HepG2 (cell line): ENCODE results near the gene DHX8. TPM values are rescaled to one million over a fixed set of nuclear protein-coding genes. Genes with fewer than 3 reads are reported as not detected.

ENCODE experiments used
- BRCA1 ChIP-seq: sonication (generic); formaldehyde crosslinking; IDR thresholded peaks from 2 replicates; pipeline ENCODE4 v1.4.0; 2020; ENCODE audit warnings: missing genetic modification reagents
- DR1 ChIP-seq: sonication (generic); formaldehyde crosslinking; IDR thresholded peaks from 2 replicates; pipeline ENCODE4 v1.8.0; 2021; ENCODE audit warnings: mild to moderate bottlenecking, missing genetic modification reagents, inconsistent platforms
- ELF1 ChIP-seq: sonication (generic); formaldehyde crosslinking; IDR thresholded peaks from 2 replicates; pipeline ENCODE4 v1.4.0; 2020; ENCODE audit warnings: missing genetic modification reagents
- FOXK1 ChIP-seq: sonication (generic); formaldehyde crosslinking; IDR thresholded peaks from 2 replicates; pipeline ENCODE4 v1.4.0; 2020; ENCODE audit warnings: low read depth, missing genetic modification reagents, borderline replicate concordance
- GABPA ChIP-seq, 2 experiments: IDR thresholded peaks; 2 replicates each; pipeline ENCODE4 v1.6.1; 2011 to 2016; ENCODE audit warnings: low read depth in 2 of 2, low read length in 1 of 2, missing biosample characterization in 1 of 2, missing genetic modification characterization in 1 of 2
- GATAD1 ChIP-seq: IDR thresholded peaks from 2 replicates; pipeline ENCODE4 v1.6.1; 2016; ENCODE audit warnings: missing genetic modification reagents, missing compliant biosample characterization
- MAFF ChIP-seq: IDR thresholded peaks from 2 replicates; pipeline ENCODE4 v1.6.1; 2011; ENCODE audit warnings: low read depth, low read length, improper control_type of control experiment
- NFYB ChIP-seq: sonication (generic); formaldehyde crosslinking; IDR thresholded peaks from 2 replicates; pipeline ENCODE4 v1.4.0; 2020; ENCODE audit warnings: missing genetic modification reagents
- NFYC ChIP-seq: IDR thresholded peaks from 2 replicates; pipeline ENCODE4 v1.6.1; 2016; ENCODE audit warnings: missing genetic modification reagents, missing compliant biosample characterization
- ONECUT2 ChIP-seq: sonication (generic); formaldehyde crosslinking; IDR thresholded peaks from 2 replicates; pipeline ENCODE4 v1.4.0; 2020; ENCODE audit warnings: missing genetic modification reagents
- POGZ ChIP-seq: sonication (generic); formaldehyde crosslinking; IDR thresholded peaks from 2 replicates; pipeline ENCODE4 v1.4.0; 2020; ENCODE audit warnings: mild to moderate bottlenecking, missing genetic modification reagents
- SAP130 ChIP-seq: IDR thresholded peaks from 2 replicates; pipeline ENCODE4 v1.6.1; 2016; ENCODE audit warnings: low read depth
- SMAD1 ChIP-seq: sonication (generic); formaldehyde crosslinking; IDR thresholded peaks from 2 replicates; pipeline ENCODE4 v1.4.0; 2020; ENCODE audit warnings: missing genetic modification reagents, low read depth, mild to moderate bottlenecking, borderline replicate concordance
- U2AF1 ChIP-seq: fragments of 200-400 bp; formaldehyde crosslinking; optimal IDR thresholded peaks from 2 replicates; pipeline ENCODE3; 2017; ENCODE audit warnings: mild to moderate bottlenecking, low read depth, low read length
- ZBTB7B ChIP-seq: sonication (generic); formaldehyde crosslinking; IDR thresholded peaks from 2 replicates; pipeline ENCODE4 v1.4.0; 2020; ENCODE audit warnings: missing genetic modification reagents
- ZFP1 ChIP-seq: IDR thresholded peaks from 2 replicates; pipeline ENCODE4 v1.6.1; 2016
- ZNF317 ChIP-seq: sonication (generic); formaldehyde crosslinking; IDR thresholded peaks from 2 replicates; pipeline ENCODE4 v1.5.0; 2020; ENCODE audit warnings: mild to moderate bottlenecking, missing genetic modification reagents
- ZNF816 ChIP-seq: sonication (generic); formaldehyde crosslinking; IDR thresholded peaks from 2 replicates; pipeline ENCODE4 v1.8.0; 2022; ENCODE audit warnings: missing genetic modification reagents, mild to moderate bottlenecking, borderline replicate concordance
- ZSCAN9 ChIP-seq: IDR thresholded peaks from 2 replicates; pipeline ENCODE4 v1.6.1; 2016; ENCODE audit warnings: borderline replicate concordance
- polyA plus RNA-seq, 8 experiments: library from polyadenylated mRNA; depleted of rRNA in 3 of 8; stranded (reverse) in 7 of 8; unstranded in 1 of 8; fragments of >200 nt; fragmentation: Illumina TruSeq in 4 of 8; extraction: Trizol in 4 of 8; gene quantifications; 2 replicates each; pipeline versions ENCODE4 v1.2.1 to v1.2.3, GENCODE V29; 2011 to 2016; ENCODE audit warnings: low read depth in 4 of 8, missing spikeins in 1 of 8, mixed read lengths in 1 of 8; ENCODE audit not compliant: insufficient read depth in 1 of 8
- total RNA-seq, 5 experiments: library from RNA; depleted of rRNA; stranded (reverse); fragments of >200 nt; fragmentation: Illumina TruSeq; extraction: Trizol; gene quantifications; 2 replicates each; pipeline ENCODE4 v1.2.3, GENCODE V29; 2016; ENCODE audit warnings: low read depth in 1 of 5
- TF ChIP-seq, protein P1 (sequence below): sonication (generic); formaldehyde crosslinking; IDR thresholded peaks from 2 replicates; pipeline ENCODE4 v1.5.0; 2020; ENCODE audit warnings: mild to moderate bottlenecking, missing genetic modification reagents
- TF ChIP-seq, protein P2 (sequence below): sonication (generic); formaldehyde crosslinking; IDR thresholded peaks from 2 replicates; pipeline ENCODE4 v1.5.0; 2020; ENCODE audit warnings: missing genetic modification reagents, mild to moderate bottlenecking, borderline replicate concordance
- TF ChIP-seq, protein P3 (sequence below): IDR thresholded peaks from 2 replicates; pipeline ENCODE4 v1.6.1; 2016
- TF ChIP-seq, protein P4 (sequence below): sonication (generic); formaldehyde crosslinking; IDR thresholded peaks from 2 replicates; pipeline ENCODE4 v1.4.0; 2020; ENCODE audit warnings: mild to moderate bottlenecking, missing genetic modification reagents
- TF ChIP-seq, protein P5 (sequence below): IDR thresholded peaks from 2 replicates; pipeline ENCODE4 v1.6.1; 2016; ENCODE audit warnings: mild to moderate bottlenecking, missing biosample characterization, missing genetic modification reagents

The DHX8 gene
- total and polyA plus RNA-seq, 2 of the 13 experiments (the other 11 are each of a cell fraction or from before 2014, with no cell fraction given), result 24.8 to 48.9 TPM

DNA sequence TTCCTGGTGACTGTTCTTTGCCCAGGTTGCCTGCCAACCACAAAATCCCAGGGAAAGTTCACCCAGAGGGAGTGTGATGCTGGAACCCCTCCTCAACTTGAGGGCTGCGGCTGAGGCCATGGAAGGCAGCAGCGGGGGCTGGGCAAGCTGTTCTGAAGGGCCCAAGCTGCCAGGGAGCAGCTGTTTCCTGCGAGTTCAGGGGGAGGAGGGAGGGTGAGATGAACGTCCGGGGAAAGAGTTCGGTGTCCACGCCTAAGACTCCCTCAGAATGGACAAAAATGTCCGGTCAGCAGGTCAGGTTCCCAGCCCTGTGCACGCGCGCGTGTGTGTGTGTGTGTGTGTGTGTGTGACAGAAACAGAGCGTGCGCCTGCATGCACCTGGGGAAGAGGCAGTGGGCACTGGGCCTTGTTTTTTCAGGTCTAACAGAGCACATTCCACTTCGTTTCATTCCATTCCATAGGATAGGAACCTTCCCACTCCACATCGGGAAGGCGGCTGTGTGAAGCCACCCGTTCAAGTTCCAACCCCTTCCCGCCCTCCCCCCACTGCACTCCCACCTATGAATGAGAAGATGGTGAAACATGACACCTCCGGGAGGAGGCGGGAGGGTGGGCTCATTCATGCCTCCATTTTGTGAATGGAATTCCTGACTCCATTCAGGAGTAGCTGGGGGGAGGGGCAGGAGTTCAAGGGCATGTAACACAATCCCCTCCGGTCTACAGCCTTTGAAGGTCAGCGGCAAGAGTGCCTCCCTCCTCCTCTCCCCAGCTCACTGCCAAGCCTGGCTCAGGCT, 46.7 kb downstream of the DHX8 start (continued):
- peak; percentile 98 for TF ChIP-seq ZBTB7B (CRISPR knock-in tag)
- peak; percentile 86 for TF ChIP-seq FOXK1
- peak; percentile 26; the same call in 1 of the 2 replicates for TF ChIP-seq GABPA (IDR thresholded peaks at IDR 0.05; ENCODE audit: low read depth, low read length)
- TF ChIP-seq GABPA (CRISPR knock-in tag; IDR thresholded peaks at IDR 0.05; ENCODE audit: low read depth), result peak; percentile 75
- peak; percentile 65 for TF ChIP-seq MAFF
- peak; percentile 96 for TF ChIP-seq SAP130 (CRISPR knock-in tag)
- peak; percentile 78 for TF ChIP-seq NFYC (CRISPR knock-in tag)
- peak; percentile 66 for TF ChIP-seq NFYB (CRISPR knock-in tag)
- TF ChIP-seq, protein P1, sequence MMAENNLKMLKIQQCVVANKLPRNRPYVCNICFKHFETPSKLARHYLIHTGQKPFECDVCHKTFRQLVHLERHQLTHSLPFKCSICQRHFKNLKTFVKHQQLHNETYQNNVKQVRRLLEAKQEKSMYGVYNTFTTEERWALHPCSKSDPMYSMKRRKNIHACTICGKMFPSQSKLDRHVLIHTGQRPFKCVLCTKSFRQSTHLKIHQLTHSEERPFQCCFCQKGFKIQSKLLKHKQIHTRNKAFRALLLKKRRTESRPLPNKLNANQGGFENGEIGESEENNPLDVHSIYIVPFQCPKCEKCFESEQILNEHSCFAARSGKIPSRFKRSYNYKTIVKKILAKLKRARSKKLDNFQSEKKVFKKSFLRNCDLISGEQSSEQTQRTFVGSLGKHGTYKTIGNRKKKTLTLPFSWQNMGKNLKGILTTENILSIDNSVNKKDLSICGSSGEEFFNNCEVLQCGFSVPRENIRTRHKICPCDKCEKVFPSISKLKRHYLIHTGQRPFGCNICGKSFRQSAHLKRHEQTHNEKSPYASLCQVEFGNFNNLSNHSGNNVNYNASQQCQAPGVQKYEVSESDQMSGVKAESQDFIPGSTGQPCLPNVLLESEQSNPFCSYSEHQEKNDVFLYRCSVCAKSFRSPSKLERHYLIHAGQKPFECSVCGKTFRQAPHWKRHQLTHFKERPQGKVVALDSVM (CRISPR knock-in tag), result peak; percentile 51; the same call in 1 of the 2 replicates
- TF ChIP-seq, protein P2, sequence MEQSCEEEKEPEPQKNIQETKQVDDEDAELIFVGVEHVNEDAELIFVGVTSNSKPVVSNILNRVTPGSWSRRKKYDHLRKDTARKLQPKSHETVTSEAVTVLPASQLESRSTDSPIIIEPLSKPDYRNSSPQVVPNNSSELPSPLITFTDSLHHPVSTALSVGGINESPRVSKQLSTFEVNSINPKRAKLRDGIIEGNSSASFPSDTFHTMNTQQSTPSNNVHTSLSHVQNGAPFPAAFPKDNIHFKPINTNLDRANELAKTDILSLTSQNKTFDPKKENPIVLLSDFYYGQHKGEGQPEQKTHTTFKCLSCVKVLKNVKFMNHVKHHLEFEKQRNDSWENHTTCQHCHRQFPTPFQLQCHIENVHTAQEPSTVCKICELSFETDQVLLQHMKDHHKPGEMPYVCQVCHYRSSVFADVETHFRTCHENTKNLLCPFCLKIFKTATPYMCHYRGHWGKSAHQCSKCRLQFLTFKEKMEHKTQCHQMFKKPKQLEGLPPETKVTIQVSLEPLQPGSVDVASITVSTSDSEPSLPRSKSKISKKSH (CRISPR knock-in tag), result peak; percentile 50
- peak; percentile 81 for TF ChIP-seq GATAD1
- TF ChIP-seq ZNF816 (CRISPR knock-in tag), result peak; percentile 94
- TF ChIP-seq, protein P3, sequence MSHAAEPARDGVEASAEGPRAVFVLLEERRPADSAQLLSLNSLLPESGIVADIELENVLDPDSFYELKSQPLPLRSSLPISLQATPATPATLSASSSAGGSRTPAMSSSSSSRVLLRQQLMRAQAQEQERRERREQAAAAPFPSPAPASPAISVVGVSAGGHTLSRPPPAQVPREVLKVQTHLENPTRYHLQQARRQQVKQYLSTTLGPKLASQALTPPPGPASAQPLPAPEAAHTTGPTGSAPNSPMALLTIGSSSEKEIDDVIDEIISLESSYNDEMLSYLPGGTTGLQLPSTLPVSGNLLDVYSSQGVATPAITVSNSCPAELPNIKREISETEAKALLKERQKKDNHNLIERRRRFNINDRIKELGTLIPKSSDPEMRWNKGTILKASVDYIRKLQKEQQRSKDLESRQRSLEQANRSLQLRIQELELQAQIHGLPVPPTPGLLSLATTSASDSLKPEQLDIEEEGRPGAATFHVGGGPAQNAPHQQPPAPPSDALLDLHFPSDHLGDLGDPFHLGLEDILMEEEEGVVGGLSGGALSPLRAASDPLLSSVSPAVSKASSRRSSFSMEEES, result peak; percentile 81
- TF ChIP-seq, protein P4, sequence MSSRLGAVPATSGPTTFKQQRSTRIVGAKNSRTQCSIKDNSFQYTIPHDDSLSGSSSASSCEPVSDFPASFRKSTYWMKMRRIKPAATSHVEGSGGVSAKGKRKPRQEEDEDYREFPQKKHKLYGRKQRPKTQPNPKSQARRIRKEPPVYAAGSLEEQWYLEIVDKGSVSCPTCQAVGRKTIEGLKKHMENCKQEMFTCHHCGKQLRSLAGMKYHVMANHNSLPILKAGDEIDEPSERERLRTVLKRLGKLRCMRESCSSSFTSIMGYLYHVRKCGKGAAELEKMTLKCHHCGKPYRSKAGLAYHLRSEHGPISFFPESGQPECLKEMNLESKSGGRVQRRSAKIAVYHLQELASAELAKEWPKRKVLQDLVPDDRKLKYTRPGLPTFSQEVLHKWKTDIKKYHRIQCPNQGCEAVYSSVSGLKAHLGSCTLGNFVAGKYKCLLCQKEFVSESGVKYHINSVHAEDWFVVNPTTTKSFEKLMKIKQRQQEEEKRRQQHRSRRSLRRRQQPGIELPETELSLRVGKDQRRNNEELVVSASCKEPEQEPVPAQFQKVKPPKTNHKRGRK (CRISPR knock-in tag), result no peak
- peak; percentile 39; the same call in 1 of the 2 replicates for TF ChIP-seq ONECUT2 (CRISPR knock-in tag)
- peak; percentile 90 for TF ChIP-seq ZSCAN9 (CRISPR knock-in tag)
- TF ChIP-seq ELF1, result peak; percentile 63
- TF ChIP-seq ZFP1 (CRISPR knock-in tag), result peak; percentile 82; the same call in 1 of the 2 replicates
- no peak for TF ChIP-seq BRCA1 (CRISPR knock-in tag)
- TF ChIP-seq ZNF317 (CRISPR knock-in tag), result peak; percentile 86
- TF ChIP-seq DR1 (CRISPR knock-in tag), result peak; percentile 69; the same call in 1 of the 2 replicates
- TF ChIP-seq SMAD1 (CRISPR knock-in tag), result peak; percentile 83; the same call in 1 of the 2 replicates
- peak; percentile 95 for TF ChIP-seq POGZ (CRISPR knock-in tag)
- TF ChIP-seq, protein P5, sequence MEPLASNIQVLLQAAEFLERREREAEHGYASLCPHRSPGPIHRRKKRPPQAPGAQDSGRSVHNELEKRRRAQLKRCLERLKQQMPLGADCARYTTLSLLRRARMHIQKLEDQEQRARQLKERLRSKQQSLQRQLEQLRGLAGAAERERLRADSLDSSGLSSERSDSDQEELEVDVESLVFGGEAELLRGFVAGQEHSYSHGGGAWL, result peak; percentile 40; the same call in 1 of the 2 replicates
- peak; percentile 93 for TF ChIP-seq U2AF1
